ENCODE results near the gene TRPV2. TPM values are rescaled to one million over a fixed set of nuclear protein-coding genes. Genes with fewer than 3 reads are reported as not detected.

The TRPV2 gene
- 1.2 TPM for polyA plus RNA-seq (2013, experiment 1 of 2)
- 2.0 TPM for polyA plus RNA-seq (2013, experiment 2 of 2)

GRCh38 chr17:16415031-16415924 lies at the start of gene TRPV2:
TRPV2 (plus strand) TSS chr17:16415571; CDS start chr17:16417669, 2,098 bp downstream.
- H3K4me3 ChIP-seq (ENCODE audit: low read length): peak within 1 kb of the TSS; percentile 10
- H3K27ac ChIP-seq (ENCODE audit: low read depth, low read length): no peak within 1 kb of the TSS
- H3K4me1 ChIP-seq (ENCODE audit: insufficient read depth, low read length): peaks cover 17% of the 10 kb centered on the region
- WGBS: 23% methylated on average over 21 of the region's 21 CpGs
- no peak within 1 kb of the TSS for H3K9ac ChIP-seq (ENCODE audit: low read depth, low read length)
- no peaks in the 10 kb centered on the region for H3K36me3 ChIP-seq (ENCODE audit: insufficient read depth, low read length)
- no peaks in the 10 kb centered on the region for H3K27me3 ChIP-seq (ENCODE audit: insufficient read depth, low read length)
- no peaks in the 10 kb centered on the region for H3K9me3 ChIP-seq (ENCODE audit: insufficient read depth, low read depth, low read length)

DNA sequence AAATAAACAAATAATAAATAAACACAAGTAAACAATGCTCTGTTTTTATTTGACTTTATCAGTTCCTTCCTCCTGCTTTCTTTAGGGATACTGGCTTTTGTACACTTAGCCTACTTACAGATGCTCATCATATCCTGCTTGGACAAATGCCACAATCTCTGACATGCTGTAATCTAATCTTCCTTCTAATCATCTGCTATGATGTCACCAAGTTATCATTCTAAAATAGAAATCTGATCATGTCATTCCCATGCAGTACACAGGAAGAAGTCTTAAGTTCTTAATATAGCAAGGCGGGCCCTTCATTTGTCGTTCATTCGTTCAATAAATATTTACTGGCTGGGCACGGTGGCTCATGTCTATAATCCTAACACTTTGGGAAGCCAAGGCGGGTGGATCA lies 43.6 kb upstream of the TRPV2 start:
- Histone ChIP-seq H3K36me3 (ENCODE audit: insufficient read depth, low read length) (no peaks in the 10 kb centered on the region), H3K9me3 (ENCODE audit: insufficient read depth, low read depth, low read length) (no peaks in the 10 kb centered on the region), H3K9ac (ENCODE audit: low read depth, low read length) (no peak overlapping the region), H3K27me3 (ENCODE audit: insufficient read depth, low read length) (no peaks in the 10 kb centered on the region), H3K4me1 (ENCODE audit: insufficient read depth, low read length) (no peaks in the 10 kb centered on the region), H3K27ac (ENCODE audit: low read depth, low read length) (no peak overlapping the region), H3K4me3 (ENCODE audit: low read length) (no peak overlapping the region)
- WGBS: 97% methylated on average over 5 of the region's 5 CpGs

DNA sequence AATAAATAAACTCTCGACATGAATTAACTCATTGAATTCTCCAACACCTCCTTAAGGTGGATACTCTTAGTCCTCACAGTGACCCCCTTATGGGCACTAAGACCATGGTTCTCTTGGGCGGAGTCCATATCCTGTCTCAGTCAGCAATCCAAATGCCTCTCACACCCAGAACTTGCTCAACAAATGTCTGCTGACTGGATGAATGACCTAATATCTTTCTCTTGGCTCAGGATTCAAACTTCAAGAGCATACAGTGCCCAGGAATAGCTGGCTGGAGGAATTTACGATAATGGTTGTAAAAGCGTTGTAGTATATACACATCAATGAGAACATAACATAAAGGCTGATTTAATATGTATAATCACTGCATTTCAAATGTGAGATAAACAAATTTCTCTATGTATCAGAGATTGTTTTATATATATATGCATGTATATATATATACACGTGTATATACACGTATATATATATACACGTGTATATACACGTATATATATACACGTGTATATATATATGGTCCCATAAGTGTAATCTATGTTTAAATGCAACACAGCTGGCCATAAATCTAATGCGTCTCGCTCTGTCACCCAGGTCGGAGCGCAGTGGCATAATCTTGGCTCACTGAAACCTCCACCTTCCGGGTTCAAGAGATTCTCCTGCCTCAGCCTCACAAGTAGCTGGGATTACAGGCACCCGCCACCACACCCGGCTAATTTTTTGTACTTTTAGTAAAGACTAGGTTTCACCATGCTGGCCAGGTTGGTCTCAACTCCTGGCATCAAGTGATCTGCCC lies 41.0 kb upstream of the TRPV2 start:
- Histone ChIP-seq H3K27ac (ENCODE audit: low read depth, low read length) (no peak overlapping the region), H3K4me1 (ENCODE audit: insufficient read depth, low read length) (no peaks in the 10 kb centered on the region), H3K27me3 (ENCODE audit: insufficient read depth, low read length) (no peaks in the 10 kb centered on the region), H3K36me3 (ENCODE audit: insufficient read depth, low read length) (no peaks in the 10 kb centered on the region), H3K4me3 (ENCODE audit: low read length) (no peak overlapping the region), H3K9me3 (ENCODE audit: insufficient read depth, low read depth, low read length) (no peaks in the 10 kb centered on the region), H3K9ac (ENCODE audit: low read depth, low read length) (no peak overlapping the region)
- WGBS: 95% methylated on average over 9 of the region's 16 CpGs

DNA sequence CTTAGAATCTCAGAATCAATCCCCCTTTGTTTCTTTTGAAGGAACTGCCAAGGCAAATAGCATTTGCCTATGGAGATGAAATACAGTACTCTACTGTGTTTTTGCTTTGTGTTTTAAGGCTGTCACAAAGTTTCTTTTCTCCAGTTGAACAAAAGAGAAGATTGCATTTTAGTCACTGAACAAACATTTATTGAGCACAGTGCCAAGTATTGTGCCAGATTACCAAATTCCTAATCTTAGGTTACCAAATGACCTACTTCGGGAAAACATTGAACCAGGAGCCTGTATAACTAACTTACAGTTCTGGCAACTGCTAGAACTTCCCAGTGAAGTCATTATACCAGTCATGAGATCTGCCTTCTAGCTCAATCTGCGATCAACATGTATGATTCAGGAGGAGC lies 37.4 kb upstream of the TRPV2 start:
- Histone ChIP-seq H3K27ac (ENCODE audit: low read depth, low read length) (no peak overlapping the region), H3K4me1 (ENCODE audit: insufficient read depth, low read length) (no peaks in the 10 kb centered on the region; the same call in 1 of the 2 replicates), H3K9ac (ENCODE audit: low read depth, low read length) (no peak overlapping the region), H3K36me3 (ENCODE audit: insufficient read depth, low read length) (peaks cover 13% of the 10 kb centered on the region), H3K4me3 (ENCODE audit: low read length) (no peak overlapping the region), H3K27me3 (ENCODE audit: insufficient read depth, low read length) (no peaks in the 10 kb centered on the region), H3K9me3 (ENCODE audit: insufficient read depth, low read depth, low read length) (no peaks in the 10 kb centered on the region)
- 96% methylated on average over 2 of the region's 2 CpGs for WGBS

DNA sequence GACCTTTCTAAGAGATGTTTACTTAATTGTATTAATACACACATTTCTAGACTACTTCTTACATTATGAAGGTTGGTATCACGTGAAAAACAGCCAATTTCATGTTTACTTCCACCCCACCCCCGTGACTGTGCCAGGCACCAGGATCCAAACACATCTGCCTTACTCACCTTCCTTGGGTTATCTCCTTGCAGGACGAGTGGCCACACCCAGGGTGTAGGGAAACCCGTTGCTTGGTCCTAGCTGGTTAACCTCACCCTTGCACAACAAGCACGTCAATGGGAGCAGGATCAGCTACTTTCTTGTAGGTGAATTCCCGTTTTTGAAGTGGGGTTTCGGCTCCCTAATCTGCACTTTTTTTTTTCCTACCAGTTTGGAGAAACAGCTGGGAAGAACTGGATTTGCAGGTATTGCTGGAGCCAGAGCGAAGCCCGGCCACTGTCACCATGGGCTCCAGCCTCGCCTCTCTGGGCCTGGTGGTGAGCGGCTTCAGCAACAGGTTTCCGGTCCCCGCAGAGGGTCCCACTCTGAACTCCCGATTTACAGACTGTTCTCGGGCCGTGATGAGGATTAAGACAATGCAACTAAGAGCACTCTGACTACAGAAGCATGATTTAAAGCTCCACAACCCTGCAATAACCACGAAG lies 36.6 kb upstream of the TRPV2 start:
- Histone ChIP-seq H3K27me3 (ENCODE audit: insufficient read depth, low read length) (no peaks in the 10 kb centered on the region), H3K9me3 (ENCODE audit: insufficient read depth, low read depth, low read length) (no peaks in the 10 kb centered on the region), H3K4me3 (ENCODE audit: low read length) (no peak overlapping the region), H3K27ac (ENCODE audit: low read depth, low read length) (no peak overlapping the region), H3K36me3 (ENCODE audit: insufficient read depth, low read length) (peaks cover 21% of the 10 kb centered on the region), H3K9ac (ENCODE audit: low read depth, low read length) (no peak overlapping the region), H3K4me1 (ENCODE audit: insufficient read depth, low read length) (no peaks in the 10 kb centered on the region; the same call in 1 of the 2 replicates)
- WGBS: 89% methylated on average over 17 of the region's 17 CpGs

DNA sequence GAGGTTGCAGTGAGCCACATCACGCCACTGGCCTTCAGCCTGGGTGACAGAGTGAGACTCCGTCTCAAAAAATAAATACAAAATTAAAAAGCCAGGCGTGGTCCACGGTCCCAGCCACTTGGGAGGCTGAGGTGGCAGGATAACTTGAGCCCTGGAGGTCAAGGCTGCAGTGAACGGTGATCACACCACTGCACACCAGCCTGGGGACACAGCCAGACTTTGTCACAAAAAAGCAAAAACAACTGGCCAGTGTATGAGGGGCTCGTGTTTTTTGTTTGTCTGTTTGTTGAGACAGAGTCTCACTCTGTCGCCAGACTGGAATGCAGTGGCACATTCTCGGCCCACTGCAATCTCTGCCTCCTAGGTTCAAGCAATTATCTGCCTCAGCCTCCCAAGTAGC lies 35.7 kb upstream of the TRPV2 start:
- WGBS: 95% methylated on average over 8 of the region's 8 CpGs
- no peaks in the 10 kb centered on the region for H3K9me3 ChIP-seq (ENCODE audit: insufficient read depth, low read depth, low read length)
- peaks cover 26% of the 10 kb centered on the region for H3K36me3 ChIP-seq (ENCODE audit: insufficient read depth, low read length)
- H3K27me3 ChIP-seq (ENCODE audit: insufficient read depth, low read length): no peaks in the 10 kb centered on the region
- no peak overlapping the region for H3K27ac ChIP-seq (ENCODE audit: low read depth, low read length)
- H3K4me3 ChIP-seq (ENCODE audit: low read length): no peak overlapping the region
- no peak overlapping the region for H3K9ac ChIP-seq (ENCODE audit: low read depth, low read length)
- H3K4me1 ChIP-seq (ENCODE audit: insufficient read depth, low read length): no peaks in the 10 kb centered on the region; the same call in 1 of the 2 replicates

DNA sequence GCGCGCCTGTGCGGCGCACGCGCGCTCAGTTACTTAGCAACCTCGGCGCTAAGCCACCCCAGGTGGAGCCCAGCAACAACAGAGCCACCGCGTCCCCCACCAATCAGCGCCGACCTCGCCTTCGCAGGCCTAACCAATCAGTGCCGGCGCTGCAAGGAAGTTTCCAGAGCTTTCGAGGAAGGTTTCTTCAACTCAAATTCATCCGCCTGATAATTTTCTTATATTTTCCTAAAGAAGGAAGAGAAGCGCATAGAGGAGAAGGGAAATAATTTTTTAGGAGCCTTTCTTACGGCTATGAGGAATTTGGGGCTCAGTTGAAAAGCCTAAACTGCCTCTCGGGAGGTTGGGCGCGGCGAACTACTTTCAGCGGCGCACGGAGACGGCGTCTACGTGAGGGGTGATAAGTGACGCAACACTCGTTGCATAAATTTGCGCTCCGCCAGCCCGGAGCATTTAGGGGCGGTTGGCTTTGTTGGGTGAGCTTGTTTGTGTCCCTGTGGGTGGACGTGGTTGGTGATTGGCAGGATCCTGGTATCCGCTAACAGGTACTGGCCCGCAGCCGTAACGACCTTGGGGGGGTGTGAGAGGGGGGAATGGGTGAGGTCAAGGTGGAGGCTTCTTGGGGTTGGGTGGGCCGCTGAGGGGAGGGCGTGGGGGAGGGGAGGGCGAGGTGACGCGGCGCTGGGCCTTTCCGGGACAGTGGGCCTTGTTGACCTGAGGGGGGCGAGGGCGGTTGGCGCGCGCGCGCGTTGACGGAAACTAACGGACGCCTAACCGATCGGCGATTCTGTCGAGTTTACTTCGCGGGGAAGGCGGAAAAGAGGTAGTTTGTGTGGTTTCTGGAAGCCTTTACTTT lies 34.5 kb upstream of the TRPV2 start, which contains the start of gene UBB:
UBB (plus strand) TSS at position 452 of the 856 bp plus-strand sequence. CDS start 817 bp downstream, outside the sequence.
- Histone ChIP-seq H3K9ac (ENCODE audit: low read depth, low read length) (peak within 1 kb of the TSS; percentile 90), H3K27ac (ENCODE audit: low read depth, low read length) (peak within 1 kb of the TSS; percentile 92), H3K27me3 (ENCODE audit: insufficient read depth, low read length) (no peaks in the 10 kb centered on the region), H3K4me3 (ENCODE audit: low read length) (peak within 1 kb of the TSS; percentile 87), H3K36me3 (ENCODE audit: insufficient read depth, low read length) (peaks cover 26% of the 10 kb centered on the region), H3K4me1 (ENCODE audit: insufficient read depth, low read length) (no peaks in the 10 kb centered on the region; the same call in 1 of the 2 replicates), H3K9me3 (ENCODE audit: insufficient read depth, low read depth, low read length) (no peaks in the 10 kb centered on the region)
- WGBS: under 1% methylated on average over 66 of the region's 67 CpGs

DNA sequence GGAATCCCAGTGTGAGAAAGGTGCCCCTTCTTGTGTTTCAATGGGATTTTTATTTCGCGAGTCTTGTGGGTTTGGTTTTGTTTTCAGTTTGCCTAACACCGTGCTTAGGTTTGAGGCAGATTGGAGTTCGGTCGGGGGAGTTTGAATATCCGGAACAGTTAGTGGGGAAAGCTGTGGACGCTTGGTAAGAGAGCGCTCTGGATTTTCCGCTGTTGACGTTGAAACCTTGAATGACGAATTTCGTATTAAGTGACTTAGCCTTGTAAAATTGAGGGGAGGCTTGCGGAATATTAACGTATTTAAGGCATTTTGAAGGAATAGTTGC lies 33.9 kb upstream of the TRPV2 start:
- H3K36me3 ChIP-seq (ENCODE audit: insufficient read depth, low read length): peaks cover 26% of the 10 kb centered on the region
- peak overlapping the region; percentile 90 for H3K9ac ChIP-seq (ENCODE audit: low read depth, low read length)
- no peaks in the 10 kb centered on the region; the same call in 1 of the 2 replicates for H3K4me1 ChIP-seq (ENCODE audit: insufficient read depth, low read length)
- peak overlapping the region; percentile 87 for H3K4me3 ChIP-seq (ENCODE audit: low read length)
- 3% methylated on average over 14 of the region's 14 CpGs for WGBS
- H3K9me3 ChIP-seq (ENCODE audit: insufficient read depth, low read depth, low read length): no peaks in the 10 kb centered on the region
- peak overlapping the region; percentile 92 for H3K27ac ChIP-seq (ENCODE audit: low read depth, low read length)
- H3K27me3 ChIP-seq (ENCODE audit: insufficient read depth, low read length): no peaks in the 10 kb centered on the region

GRCh38 chr17:16383216-16383615 lies 32.2 kb upstream of the TRPV2 start:
- Histone ChIP-seq H3K9me3 (ENCODE audit: insufficient read depth, low read depth, low read length) (no peaks in the 10 kb centered on the region), H3K4me3 (ENCODE audit: low read length) (no peak overlapping the region), H3K4me1 (ENCODE audit: insufficient read depth, low read length) (no peaks in the 10 kb centered on the region; the same call in 1 of the 2 replicates), H3K9ac (ENCODE audit: low read depth, low read length) (no peak overlapping the region), H3K36me3 (ENCODE audit: insufficient read depth, low read length) (peaks cover 26% of the 10 kb centered on the region), H3K27ac (ENCODE audit: low read depth, low read length) (no peak overlapping the region), H3K27me3 (ENCODE audit: insufficient read depth, low read length) (no peaks in the 10 kb centered on the region)
- 79% methylated on average over 4 of the region's 4 CpGs for WGBS

- Histone ChIP-seq H3K27me3 (ENCODE audit: insufficient read depth, low read length) (no peaks in the 10 kb centered on the region), H3K4me3 (ENCODE audit: low read length) (no peak overlapping the region), H3K27ac (ENCODE audit: low read depth, low read length) (no peak overlapping the region), H3K9me3 (ENCODE audit: insufficient read depth, low read depth, low read length) (no peaks in the 10 kb centered on the region), H3K4me1 (ENCODE audit: insufficient read depth, low read length) (no peaks in the 10 kb centered on the region; the same call in 1 of the 2 replicates), H3K36me3 (ENCODE audit: insufficient read depth, low read length) (peaks cover 26% of the 10 kb centered on the region), H3K9ac (ENCODE audit: low read depth, low read length) (no peak overlapping the region)
- WGBS: 94% methylated on average over 5 of the region's 5 CpGs
Measured at GRCh38 chr17:16383772-16384287, 31.5 kb upstream of the TRPV2 start.

Data from HUES64 (cell line).